CD1c-positive myeloid dendritic cell (primary cell): Measurements from ENCODE around the gene PARVG.

Experiments
- DNase-seq: peaks from one replicate; pipeline ENCODE4 v3.0.0-alpha.2; 2016; ENCODE audit errors: extremely low spot score

Gene PARVG

DNA sequence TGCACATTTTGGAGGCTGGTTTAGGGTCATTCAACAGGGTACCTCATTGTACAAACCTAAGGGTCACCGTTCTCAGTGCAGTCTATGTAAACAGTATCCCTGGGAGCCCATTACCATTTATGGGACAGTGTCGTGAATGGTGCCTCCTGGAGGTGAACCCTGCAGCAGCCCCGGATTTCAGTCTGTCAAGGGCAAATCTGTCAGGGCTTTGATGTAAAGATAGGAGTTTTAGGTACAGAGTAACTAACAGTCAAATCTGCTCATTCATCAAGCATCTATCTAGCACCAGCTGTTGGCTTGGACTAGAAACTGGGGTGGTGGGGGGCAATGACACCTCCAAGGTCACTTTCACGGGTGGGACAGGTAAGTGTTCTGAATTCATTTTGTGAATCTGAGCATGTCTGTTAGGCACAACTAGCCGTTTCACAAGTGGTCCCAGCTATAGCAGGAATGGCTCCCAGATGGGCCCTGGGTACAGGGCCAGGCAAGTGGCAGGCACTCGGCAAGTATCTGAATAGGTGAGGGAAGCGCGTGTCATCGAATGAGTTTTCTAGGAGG is 63.6 kb downstream of the PARVG start:
- DNase-seq = no peak

GRCh38 chr22:44245438-44245837 is 64.7 kb downstream of the PARVG start:
- no peak for DNase-seq

DNA sequence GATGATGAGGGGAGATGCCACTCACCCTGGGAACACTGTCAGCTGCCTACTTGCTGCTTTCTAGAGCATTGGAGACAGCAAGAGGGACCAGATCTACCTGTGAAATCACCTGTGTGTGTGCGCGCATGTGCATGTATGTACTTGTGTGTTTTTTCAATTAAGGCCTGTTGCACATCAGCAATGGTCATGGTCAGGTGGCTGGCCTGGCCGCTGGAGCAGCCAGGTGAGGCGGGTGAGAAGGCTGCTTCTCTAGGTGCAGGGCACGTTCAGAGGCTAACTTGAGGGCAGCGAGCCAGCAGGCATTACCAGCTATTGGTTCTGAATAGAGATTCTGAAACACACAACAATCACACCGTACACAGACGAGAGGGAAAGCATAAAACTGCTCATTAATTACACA is 65.1 kb downstream of the PARVG start:
- no peak for DNase-seq

GRCh38 chr22:44246615-44247326 is 66.0 kb downstream of the PARVG start:
- no peak for DNase-seq

DNA sequence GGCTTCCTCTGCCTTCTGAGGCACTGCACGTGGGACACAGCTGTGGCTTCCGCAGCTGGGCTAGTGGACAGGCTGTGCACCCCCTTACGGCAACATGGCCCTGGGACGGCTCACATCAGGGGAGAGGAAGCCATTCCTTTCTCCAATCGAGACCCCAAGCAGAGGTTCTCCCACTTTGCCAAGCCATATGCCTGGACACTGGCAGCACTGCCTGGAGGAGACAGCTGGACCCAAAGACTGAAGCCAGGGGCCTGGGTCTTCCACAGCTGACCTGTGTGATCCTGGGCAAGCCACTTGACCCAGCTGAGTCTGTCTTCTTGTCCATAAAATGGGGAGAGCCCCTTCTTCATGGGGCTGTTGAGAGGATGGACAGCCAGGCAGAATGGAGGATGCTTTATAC is 66.6 kb downstream of the PARVG start:
- no peak for DNase-seq

DNA sequence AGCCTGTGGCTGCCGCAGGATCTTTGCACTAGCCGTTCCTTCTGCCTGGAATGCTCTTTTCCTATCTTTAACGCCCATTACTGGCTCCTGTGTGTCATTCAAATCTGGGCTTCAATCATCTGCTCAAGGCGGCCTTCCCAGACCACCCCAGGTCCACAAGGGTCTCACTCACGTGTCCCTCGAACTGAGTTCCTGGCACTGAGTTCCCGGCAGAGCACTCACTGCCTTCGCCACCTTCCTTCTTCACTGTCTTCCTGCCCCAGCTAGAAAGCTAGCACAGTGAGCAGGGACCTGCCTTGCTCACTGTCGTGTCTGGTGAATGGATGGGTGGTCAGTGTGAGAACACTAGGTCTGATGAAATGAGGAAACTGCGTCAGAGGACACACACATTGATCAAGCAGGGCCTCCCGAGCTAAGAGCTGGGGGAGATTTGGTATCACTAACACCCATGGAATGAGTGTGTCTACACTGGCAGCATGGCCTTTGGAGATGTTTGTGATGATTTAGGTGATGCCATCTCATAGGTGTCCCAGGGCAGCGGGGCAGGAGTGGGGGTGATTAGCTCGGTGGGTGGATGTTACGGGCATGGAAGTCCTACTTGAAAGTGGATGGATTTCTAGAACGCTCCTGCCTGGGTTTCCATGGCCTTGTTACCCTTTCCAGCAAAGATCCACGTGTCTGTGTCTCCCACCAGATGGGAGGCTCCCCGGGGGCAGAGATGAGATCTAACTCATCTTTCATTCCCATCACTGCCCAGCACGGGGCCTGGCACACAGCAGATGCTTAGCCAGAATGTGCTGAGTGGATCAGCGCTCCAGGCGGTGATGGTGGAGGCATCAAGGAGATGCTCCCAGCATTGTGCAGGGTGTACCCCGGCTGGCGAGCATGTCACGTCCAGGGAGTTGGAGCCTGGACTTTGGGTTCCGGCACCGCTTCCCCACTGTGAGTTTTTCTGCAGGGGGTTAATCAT is 67.5 kb downstream of the PARVG start:
- no peak for DNase-seq

DNA sequence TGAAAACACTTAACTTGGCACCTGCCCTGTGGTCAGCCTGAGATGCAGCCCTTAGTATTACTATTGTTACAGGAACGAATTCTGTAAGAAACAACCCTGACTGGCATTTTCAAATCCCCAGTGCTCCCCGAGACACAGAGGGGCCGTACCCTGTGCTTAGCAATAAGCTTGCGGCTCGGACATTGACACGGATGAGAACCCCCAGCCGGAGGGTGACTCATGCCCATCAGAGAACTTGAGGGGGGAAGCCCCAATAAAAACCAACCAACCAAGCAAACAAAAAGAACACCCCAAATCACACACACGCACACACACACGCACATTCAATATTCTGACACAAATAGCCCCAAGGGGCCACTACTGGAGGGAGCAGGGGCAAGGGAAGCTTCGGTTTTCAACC is 68.2 kb downstream of the PARVG start:
- DNase-seq = no peak

DNA sequence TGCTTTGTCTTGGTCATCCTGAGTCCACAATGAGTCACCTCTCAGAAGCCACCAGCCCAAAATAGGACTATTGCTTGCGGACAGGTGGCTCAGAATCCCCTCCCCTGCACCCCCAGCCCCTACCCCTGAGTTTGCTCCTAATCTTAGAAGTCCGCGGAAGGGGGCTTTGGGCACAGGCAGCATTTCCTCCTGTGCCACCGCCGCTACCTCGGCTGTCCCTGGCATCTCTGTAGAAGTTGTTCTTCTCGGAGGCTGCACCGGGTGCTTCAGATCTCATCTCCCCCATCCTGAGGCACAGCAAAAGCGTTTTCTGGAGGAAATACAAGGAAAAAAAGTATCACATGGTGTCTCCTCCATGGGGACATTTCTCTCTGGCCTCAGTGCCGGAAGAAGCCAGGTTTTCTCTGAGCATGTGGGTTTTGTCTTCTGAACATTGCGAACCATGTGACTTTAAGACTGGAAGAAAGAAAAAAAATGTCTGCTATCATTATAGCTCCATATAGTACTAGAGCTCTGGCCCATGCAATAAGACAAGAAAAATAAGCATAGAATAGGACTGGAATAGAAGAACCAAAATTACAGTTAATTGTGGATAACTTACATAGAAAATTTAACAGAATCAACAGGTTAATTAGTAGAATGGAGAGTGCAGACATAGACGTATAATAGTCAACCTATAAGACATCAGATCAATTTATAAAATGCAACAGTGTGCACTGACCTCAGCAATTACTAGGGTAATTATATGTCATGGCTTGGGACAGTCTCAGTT is 68.8 kb downstream of the PARVG start:
- DNase-seq = no peak

- no peak for DNase-seq
These were observed 74.1 kb downstream of the PARVG start for GRCh38 chr22:44254811-44255210.

- no peak for DNase-seq
These were observed 75.4 kb downstream of the PARVG start for GRCh38 chr22:44256085-44256484.

DNA sequence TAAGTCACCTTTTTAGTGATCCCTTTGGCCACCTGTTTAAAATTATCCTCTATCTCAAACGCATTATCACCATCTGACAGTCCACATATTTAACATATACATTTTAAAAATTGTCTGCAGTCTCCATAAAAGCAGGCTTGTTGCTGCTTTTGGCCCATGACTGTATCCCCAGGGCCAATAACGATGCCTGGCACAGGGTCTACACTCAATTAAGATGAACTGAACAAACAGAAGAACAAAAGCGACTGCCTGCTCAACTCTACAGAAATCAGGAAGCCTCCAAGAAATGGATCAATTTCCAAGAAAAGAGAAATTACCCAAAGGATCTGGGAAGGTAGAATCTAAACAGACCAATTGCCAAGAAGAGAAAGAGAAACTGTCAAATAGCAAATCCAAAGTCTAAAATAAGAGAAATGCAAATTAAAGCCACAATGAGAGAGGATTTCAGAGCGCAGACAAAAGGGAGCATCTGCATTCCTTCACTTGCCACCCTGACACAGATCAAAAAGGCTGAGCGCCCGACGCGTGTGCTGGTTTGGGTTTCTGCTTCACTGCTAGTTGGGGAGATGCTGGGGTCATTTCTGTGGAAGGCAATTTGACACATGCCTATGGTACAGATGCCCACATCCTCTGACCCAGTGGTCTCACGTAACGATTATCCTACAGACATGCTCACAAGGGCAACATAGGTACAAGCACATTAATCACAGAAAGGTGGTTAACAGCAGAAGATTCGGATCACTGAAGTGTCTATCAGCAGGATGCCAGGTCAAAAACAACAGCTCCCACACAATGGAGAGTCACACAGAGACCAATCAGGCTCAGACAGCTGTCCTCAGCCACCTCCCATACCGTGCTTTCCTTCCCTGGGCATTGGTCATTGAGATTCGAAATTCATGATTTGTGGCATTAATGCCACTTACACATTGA is 76.1 kb downstream of the PARVG start:
- DNase-seq = no peak
